Panc1 (cell line): ENCODE data around the gene LAYN. TPM values are rescaled to one million over a fixed set of nuclear protein-coding genes. Genes with fewer than 3 reads are reported as not detected.

Experiments
- ATAC-seq: fragments of 200-7000 bp; cut with Tn5 transposase; 2 replicates; pipeline ENCODE4 v1.9.1; 2020; ENCODE audit warnings: mild to moderate bottlenecking, moderate library complexity
- BruUV-seq: library from RNA; stranded (reverse); fragments of 400-500 nt; replicated peaks from 2 replicates; lab custom pipeline; 2021; lab: Mats Ljungman, UMichigan
- CTCF ChIA-PET: fragments of 300-600 bp; sonication (Branson Sonifier 250); formaldehyde crosslinking; loops from one replicate; lab custom pipeline; 2022; ENCODE audit warnings: antibody characterized with exemption; lab: Charles Lee
- POLR2A ChIA-PET: fragments of 300-600 bp; sonication (Branson Sonifier 250); formaldehyde crosslinking; loops from one replicate; lab custom pipeline; 2022; ENCODE audit warnings: antibody characterized with exemption; lab: Charles Lee
- DNase-seq: peaks from one replicate; pipeline ENCODE4 v3.0.0-alpha.2; 2010; ENCODE audit warnings: low read depth, low spot score
- H3K27ac ChIP-seq: 2 replicates; pipeline ENCODE4 v1.5.1; 2011; ENCODE audit warnings: mild to moderate bottlenecking, low read length, inconsistent platforms
- H3K27me3 ChIP-seq: fragments of 200-500 bp; sonication (Bioruptor generic); 2 replicates; pipeline ENCODE4 v1.6.0; 2014; ENCODE audit warnings: low read length, inconsistent platforms; ENCODE audit not compliant: control insufficient read depth, insufficient read depth
- H3K36me3 ChIP-seq: fragments of 200-500 bp; sonication (Bioruptor generic); 2 replicates; pipeline ENCODE4 v1.5.1; 2014; ENCODE audit warnings: inconsistent platforms, mild to moderate bottlenecking, low read length, moderate library complexity; ENCODE audit not compliant: control insufficient read depth, insufficient read depth
- H3K4me1 ChIP-seq: 2 replicates; pipeline ENCODE4 v1.5.1; 2011; ENCODE audit warnings: inconsistent platforms, mild to moderate bottlenecking, low read length, moderate library complexity; ENCODE audit not compliant: control insufficient read depth, insufficient read depth
- H3K4me3 ChIP-seq, 2 experiments: 2 replicates each; pipeline ENCODE4 v1.5.1; 2011 to 2012; ENCODE audit warnings: low read depth in 2 of 2, low read length in 2 of 2, mild to moderate bottlenecking in 2 of 2, inconsistent platforms in 1 of 2, moderate library complexity in 1 of 2
- H3K9me3 ChIP-seq: fragments of 200-500 bp; sonication (Bioruptor generic); 2 replicates; pipeline ENCODE4 v1.5.1; 2014; ENCODE audit warnings: low read depth, mild to moderate bottlenecking, inconsistent platforms, low read length, moderate library complexity; ENCODE audit not compliant: control insufficient read depth, insufficient read depth
- POLR2AphosphoS5 ChIP-seq: IDR thresholded peaks from 2 replicates; pipeline ENCODE4 v1.6.1; 2012; ENCODE audit warnings: mild to moderate bottlenecking, low read depth, low read length, moderate library complexity
- SIN3A ChIP-seq: IDR thresholded peaks from 2 replicates; pipeline ENCODE4 v1.6.1; 2012; ENCODE audit warnings: low read depth, mild to moderate bottlenecking, low read length, moderate library complexity, borderline replicate concordance; ENCODE audit not compliant: insufficient read depth
- TCF7L2 ChIP-seq: IDR thresholded peaks from 2 replicates; pipeline ENCODE4 v1.6.1; 2011; ENCODE audit warnings: mild to moderate bottlenecking, low read depth, low read length, inconsistent platforms
- in situ Hi-C: cut with HindIII; loops from 2 replicates; pipeline ENCODE4 v1.10.0; 2016; ENCODE audit warnings: low sequenced_read_pairs, low pct_unique_long_range_greater_than_20kb
- intact Hi-C: fragments of 100-400 bp; cut with micrococcal nuclease; formaldehyde crosslinking; loops from one replicate; pipeline ENCODE4 v1.10.0; 2022; ENCODE audit not compliant: unreplicated experiment
- total RNA-seq: library from RNA; stranded (reverse); gene quantifications from one replicate; pipeline ENCODE4 v1.2.1, GENCODE V29; 2021; ENCODE audit not compliant: unreplicated experiment
- TF ChIP-seq, protein P1 (sequence below), 2 experiments: IDR thresholded peaks; 2 replicates each; pipeline ENCODE4 v1.6.1; 2011 to 2012; ENCODE audit warnings: low read depth in 2 of 2, control low read depth in 1 of 2, low read length in 1 of 2, mild to moderate bottlenecking in 1 of 2, moderate library complexity in 1 of 2; ENCODE audit not compliant: insufficient read depth in 1 of 2
- TF ChIP-seq, protein P2 (sequence below): fragments of 450-650 bp; IDR thresholded peaks from 2 replicates; pipeline ENCODE4 v1.5.1; 2017; ENCODE audit warnings: mild to moderate bottlenecking

LAYN gene
- total RNA-seq, 1 experiment from 2014 or later: 3.6 TPM

DNA sequence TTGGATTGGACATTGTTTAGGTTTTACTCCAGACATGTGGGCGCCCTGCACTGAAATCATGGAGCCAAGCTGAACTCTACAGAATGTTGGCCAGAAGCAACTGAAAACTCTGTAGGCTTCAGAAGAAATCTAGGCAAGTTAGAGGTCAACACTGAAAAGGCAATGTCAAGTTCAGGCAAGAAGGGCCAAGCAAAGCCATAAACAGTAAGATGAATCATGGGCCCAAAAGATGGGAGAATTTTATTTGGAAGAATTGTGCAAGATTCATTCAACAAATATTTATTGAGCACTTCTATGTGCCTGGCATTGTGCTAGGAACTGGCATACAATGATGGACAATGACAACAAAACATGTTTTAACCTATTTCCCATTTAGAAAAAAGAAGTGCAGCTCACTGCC, 15.1 kb upstream of the LAYN start:
- no peaks in the 10 kb centered on the region for H3K9me3 ChIP-seq
- POLR2A ChIA-PET: no interaction called here
- CTCF ChIA-PET: no interaction called here
- no peak for DNase-seq
- no peak for ATAC-seq
- BruUV-seq: no TSS peak
- no peak for TF ChIP-seq POLR2AphosphoS5
- no peak for TF ChIP-seq SIN3A
- TF ChIP-seq, protein P1, sequence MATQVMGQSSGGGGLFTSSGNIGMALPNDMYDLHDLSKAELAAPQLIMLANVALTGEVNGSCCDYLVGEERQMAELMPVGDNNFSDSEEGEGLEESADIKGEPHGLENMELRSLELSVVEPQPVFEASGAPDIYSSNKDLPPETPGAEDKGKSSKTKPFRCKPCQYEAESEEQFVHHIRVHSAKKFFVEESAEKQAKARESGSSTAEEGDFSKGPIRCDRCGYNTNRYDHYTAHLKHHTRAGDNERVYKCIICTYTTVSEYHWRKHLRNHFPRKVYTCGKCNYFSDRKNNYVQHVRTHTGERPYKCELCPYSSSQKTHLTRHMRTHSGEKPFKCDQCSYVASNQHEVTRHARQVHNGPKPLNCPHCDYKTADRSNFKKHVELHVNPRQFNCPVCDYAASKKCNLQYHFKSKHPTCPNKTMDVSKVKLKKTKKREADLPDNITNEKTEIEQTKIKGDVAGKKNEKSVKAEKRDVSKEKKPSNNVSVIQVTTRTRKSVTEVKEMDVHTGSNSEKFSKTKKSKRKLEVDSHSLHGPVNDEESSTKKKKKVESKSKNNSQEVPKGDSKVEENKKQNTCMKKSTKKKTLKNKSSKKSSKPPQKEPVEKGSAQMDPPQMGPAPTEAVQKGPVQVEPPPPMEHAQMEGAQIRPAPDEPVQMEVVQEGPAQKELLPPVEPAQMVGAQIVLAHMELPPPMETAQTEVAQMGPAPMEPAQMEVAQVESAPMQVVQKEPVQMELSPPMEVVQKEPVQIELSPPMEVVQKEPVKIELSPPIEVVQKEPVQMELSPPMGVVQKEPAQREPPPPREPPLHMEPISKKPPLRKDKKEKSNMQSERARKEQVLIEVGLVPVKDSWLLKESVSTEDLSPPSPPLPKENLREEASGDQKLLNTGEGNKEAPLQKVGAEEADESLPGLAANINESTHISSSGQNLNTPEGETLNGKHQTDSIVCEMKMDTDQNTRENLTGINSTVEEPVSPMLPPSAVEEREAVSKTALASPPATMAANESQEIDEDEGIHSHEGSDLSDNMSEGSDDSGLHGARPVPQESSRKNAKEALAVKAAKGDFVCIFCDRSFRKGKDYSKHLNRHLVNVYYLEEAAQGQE (IDR thresholded peaks at IDR 0.05; ENCODE audit: insufficient read depth in 1 of 2, low read depth in 2 of 2, low read length in 1 of 2): no peak
- TF ChIP-seq TCF7L2: no peak
- TF ChIP-seq, protein P2, sequence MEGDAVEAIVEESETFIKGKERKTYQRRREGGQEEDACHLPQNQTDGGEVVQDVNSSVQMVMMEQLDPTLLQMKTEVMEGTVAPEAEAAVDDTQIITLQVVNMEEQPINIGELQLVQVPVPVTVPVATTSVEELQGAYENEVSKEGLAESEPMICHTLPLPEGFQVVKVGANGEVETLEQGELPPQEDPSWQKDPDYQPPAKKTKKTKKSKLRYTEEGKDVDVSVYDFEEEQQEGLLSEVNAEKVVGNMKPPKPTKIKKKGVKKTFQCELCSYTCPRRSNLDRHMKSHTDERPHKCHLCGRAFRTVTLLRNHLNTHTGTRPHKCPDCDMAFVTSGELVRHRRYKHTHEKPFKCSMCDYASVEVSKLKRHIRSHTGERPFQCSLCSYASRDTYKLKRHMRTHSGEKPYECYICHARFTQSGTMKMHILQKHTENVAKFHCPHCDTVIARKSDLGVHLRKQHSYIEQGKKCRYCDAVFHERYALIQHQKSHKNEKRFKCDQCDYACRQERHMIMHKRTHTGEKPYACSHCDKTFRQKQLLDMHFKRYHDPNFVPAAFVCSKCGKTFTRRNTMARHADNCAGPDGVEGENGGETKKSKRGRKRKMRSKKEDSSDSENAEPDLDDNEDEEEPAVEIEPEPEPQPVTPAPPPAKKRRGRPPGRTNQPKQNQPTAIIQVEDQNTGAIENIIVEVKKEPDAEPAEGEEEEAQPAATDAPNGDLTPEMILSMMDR: no peak
- H3K4me1 ChIP-seq: no peaks in the 10 kb centered on the region
- in situ Hi-C loops: no loop called here
- H3K27ac ChIP-seq: no peak overlapping the region
- peaks cover 4% of the 10 kb centered on the region; the same call in 1 of the 2 replicates for H3K27me3 ChIP-seq
- no peak overlapping the region for H3K4me3 ChIP-seq
- H3K36me3 ChIP-seq: no peaks in the 10 kb centered on the region
- intact Hi-C loops: no loop called here

DNA sequence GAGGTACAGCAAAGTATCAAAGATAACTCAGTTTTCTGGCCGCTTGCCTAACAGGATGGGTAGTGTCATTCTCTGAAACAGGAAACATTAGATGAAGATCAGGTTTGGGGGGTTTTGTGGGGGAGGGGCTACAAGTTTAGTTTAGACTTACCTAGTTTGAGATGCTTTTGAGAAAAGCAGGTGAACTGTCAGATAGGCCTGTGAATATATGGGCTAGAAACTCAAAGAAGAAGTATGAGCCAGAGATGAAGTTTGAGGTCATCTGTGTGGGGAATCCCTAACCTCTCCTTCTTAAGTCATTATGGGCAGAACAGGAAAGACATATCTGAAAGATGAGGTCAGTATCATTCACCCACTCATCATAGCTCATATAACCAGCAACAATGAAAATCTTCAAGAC, 14.0 kb upstream of the LAYN start:
- ChIA-PET POLR2A (no interaction called here), CTCF (no interaction called here)
- Histone ChIP-seq H3K9me3 (no peaks in the 10 kb centered on the region), H3K27me3 (peaks cover 4% of the 10 kb centered on the region; the same call in 1 of the 2 replicates), H3K27ac (no peak overlapping the region), H3K4me3 (no peak overlapping the region), H3K36me3 (no peaks in the 10 kb centered on the region), H3K4me1 (no peaks in the 10 kb centered on the region)
- in situ Hi-C loops (no loop called here), intact Hi-C loops (no loop called here)
- DNase-seq: peak; percentile 27
- no TSS peak for BruUV-seq
- peak; percentile 70; the same call in 1 of the 2 replicates for ATAC-seq
- TF ChIP-seq POLR2AphosphoS5: no peak
- no peak for TF ChIP-seq TCF7L2
- TF ChIP-seq SIN3A: no peak
- TF ChIP-seq, protein P2: no peak
- TF ChIP-seq, protein P1 (IDR thresholded peaks at IDR 0.05; ENCODE audit: insufficient read depth in 1 of 2, low read depth in 2 of 2, low read length in 1 of 2): no peak
